ENCODE results near the gene DNAH8.

The DNAH8 gene

GRCh38 chr6:38937839-38938613 lies 222.9 kb downstream of the DNAH8 start:
- H3K9me3 Mint-ChIP-seq (ENCODE audit: low read depth): no peaks in the 10 kb centered on the region
- no peaks in the 10 kb centered on the region for H3K36me3 Mint-ChIP-seq
- no peak overlapping the region for H3K27ac Mint-ChIP-seq
- H3K4me3 Mint-ChIP-seq: no peak overlapping the region
- H3K27me3 Mint-ChIP-seq: no peaks in the 10 kb centered on the region
- no peaks in the 10 kb centered on the region for H3K4me1 Mint-ChIP-seq (ENCODE audit: low read depth)

- no peak overlapping the region for H3K27ac Mint-ChIP-seq
- no peaks in the 10 kb centered on the region for H3K27me3 Mint-ChIP-seq
- H3K4me3 Mint-ChIP-seq: no peak overlapping the region
- no peaks in the 10 kb centered on the region for H3K4me1 Mint-ChIP-seq (ENCODE audit: low read depth)
- no peaks in the 10 kb centered on the region for H3K36me3 Mint-ChIP-seq
- H3K9me3 Mint-ChIP-seq (ENCODE audit: low read depth): no peaks in the 10 kb centered on the region
Observed at GRCh38 chr6:38938741-38939140, 223.6 kb downstream of the DNAH8 start.

- Mint-ChIP-seq H3K4me1 (ENCODE audit: low read depth) (no peaks in the 10 kb centered on the region), H3K9me3 (ENCODE audit: low read depth) (no peaks in the 10 kb centered on the region), H3K4me3 (no peak overlapping the region), H3K36me3 (no peaks in the 10 kb centered on the region), H3K27ac (no peak overlapping the region), H3K27me3 (peaks cover 2% of the 10 kb centered on the region)
Observed at GRCh38 chr6:38942442-38942841, 227.3 kb downstream of the DNAH8 start.

GRCh38 chr6:38942965-38943364 lies 227.9 kb downstream of the DNAH8 start:
- no peak overlapping the region for H3K4me3 Mint-ChIP-seq
- no peaks in the 10 kb centered on the region for H3K4me1 Mint-ChIP-seq (ENCODE audit: low read depth)
- H3K27ac Mint-ChIP-seq: no peak overlapping the region
- H3K27me3 Mint-ChIP-seq: peaks cover 2% of the 10 kb centered on the region
- H3K9me3 Mint-ChIP-seq (ENCODE audit: low read depth): no peaks in the 10 kb centered on the region
- no peaks in the 10 kb centered on the region for H3K36me3 Mint-ChIP-seq

DNA sequence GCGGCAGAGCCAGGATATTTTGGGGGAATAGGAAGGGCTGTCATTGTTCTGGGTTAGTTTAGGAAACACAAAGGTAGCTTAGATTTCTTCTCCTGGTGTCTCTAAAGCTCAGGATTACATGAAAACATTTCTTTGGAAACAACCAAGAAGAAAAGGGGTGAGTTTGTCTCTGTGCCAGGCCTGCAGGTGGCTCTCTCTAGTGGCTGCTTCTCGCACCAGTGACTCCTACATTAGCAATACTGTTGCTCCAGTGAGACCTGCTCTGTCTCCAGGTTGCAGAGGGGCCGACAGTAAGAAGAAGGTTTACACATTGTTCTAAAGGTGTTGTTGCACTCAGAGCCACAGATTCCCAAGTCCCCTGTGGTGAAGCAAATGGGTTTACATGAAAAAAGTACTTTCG lies 228.9 kb downstream of the DNAH8 start:
- Mint-ChIP-seq H3K4me3 (no peak overlapping the region), H3K9me3 (ENCODE audit: low read depth) (no peaks in the 10 kb centered on the region), H3K27ac (no peak overlapping the region), H3K36me3 (no peaks in the 10 kb centered on the region), H3K27me3 (peaks cover 2% of the 10 kb centered on the region), H3K4me1 (ENCODE audit: low read depth) (no peaks in the 10 kb centered on the region)

- Mint-ChIP-seq H3K4me3 (no peak overlapping the region), H3K9me3 (ENCODE audit: low read depth) (no peaks in the 10 kb centered on the region), H3K27ac (no peak overlapping the region), H3K4me1 (ENCODE audit: low read depth) (no peaks in the 10 kb centered on the region), H3K36me3 (no peaks in the 10 kb centered on the region), H3K27me3 (peaks cover 2% of the 10 kb centered on the region)
Observed at GRCh38 chr6:38944655-38945279, 229.7 kb downstream of the DNAH8 start.

DNA sequence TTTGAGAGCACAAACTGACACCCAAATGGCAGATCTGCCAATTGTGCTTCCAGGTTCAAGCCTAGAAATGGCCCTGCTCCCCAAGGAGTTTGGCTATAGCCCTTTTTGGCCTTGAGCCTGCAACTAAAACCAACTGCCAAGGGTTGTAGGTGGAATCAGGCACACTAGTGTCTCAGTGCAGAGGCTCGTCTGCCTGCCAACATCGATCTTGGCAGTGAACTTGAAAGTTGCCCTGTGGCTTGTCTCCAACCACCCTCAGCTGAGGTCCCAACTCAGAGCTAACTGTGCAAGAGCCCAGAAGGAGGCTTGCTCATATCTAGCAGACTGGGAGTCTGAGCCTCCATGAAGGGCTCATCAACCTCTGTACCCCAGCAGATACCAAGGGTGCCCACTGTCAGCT lies 240.8 kb downstream of the DNAH8 start:
- Mint-ChIP-seq H3K27me3 (peaks cover 8% of the 10 kb centered on the region), H3K27ac (no peak overlapping the region), H3K4me1 (ENCODE audit: low read depth) (no peaks in the 10 kb centered on the region), H3K4me3 (no peak overlapping the region), H3K9me3 (ENCODE audit: low read depth) (peaks cover 9% of the 10 kb centered on the region), H3K36me3 (no peaks in the 10 kb centered on the region)

GRCh38 chr6:38957426-38957825 lies 242.3 kb downstream of the DNAH8 start:
- H3K36me3 Mint-ChIP-seq: no peaks in the 10 kb centered on the region

DNA sequence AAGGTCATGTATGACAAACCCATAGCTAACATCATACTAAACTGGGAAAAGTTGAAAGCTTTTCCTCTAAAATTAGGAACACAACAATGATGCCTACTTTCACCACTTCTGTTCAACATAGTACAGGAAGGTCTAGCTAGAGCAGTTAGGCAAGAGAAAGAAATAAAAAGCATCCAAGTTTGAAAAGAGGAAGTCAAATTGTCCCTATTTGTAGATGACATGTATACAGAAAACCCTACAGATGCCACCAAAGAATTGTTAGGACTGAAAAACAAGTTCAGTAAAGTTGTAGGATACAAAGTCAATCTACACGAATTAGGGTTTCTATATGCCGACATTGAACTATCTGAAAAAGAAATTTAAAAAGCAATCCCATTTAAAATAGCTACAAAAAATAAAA lies 244.0 kb downstream of the DNAH8 start:
- peaks cover 2% of the 10 kb centered on the region for H3K27me3 Mint-ChIP-seq
- H3K27ac Mint-ChIP-seq: no peak overlapping the region
- H3K9me3 Mint-ChIP-seq (ENCODE audit: low read depth): peaks cover 5% of the 10 kb centered on the region
- no peaks in the 10 kb centered on the region for H3K4me1 Mint-ChIP-seq (ENCODE audit: low read depth)
- no peaks in the 10 kb centered on the region for H3K36me3 Mint-ChIP-seq
- H3K4me3 Mint-ChIP-seq: no peak overlapping the region

More at GRCh38 chr6:38957426-38957825, 242.3 kb downstream of the DNAH8 start:
- Mint-ChIP-seq H3K9me3 (ENCODE audit: low read depth) (peaks cover 9% of the 10 kb centered on the region), H3K4me3 (no peak overlapping the region), H3K27me3 (peaks cover 8% of the 10 kb centered on the region), H3K27ac (no peak overlapping the region), H3K4me1 (ENCODE audit: low read depth) (no peaks in the 10 kb centered on the region)

DNA sequence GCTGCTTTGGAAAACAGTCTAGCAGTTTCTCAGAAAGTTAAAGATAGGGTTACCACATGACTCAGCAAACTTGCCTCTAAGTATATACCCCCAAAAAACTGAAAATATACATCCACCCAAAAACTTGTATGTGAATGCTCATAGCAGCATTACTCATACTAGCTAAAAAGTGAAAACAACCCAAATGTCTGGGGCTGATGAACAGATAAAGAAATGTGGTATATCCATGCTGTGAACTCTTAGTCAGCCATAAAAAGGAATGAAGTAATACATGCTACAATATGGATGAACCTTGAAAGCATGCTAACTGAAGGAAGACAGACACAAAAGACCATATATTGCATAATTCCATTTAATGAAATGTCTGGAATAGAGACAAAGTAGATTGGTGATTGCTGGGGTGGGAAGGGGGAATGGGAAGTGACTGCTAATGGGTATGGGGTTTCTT lies 253.6 kb downstream of the DNAH8 start:
- H3K9me3 Mint-ChIP-seq (ENCODE audit: low read depth): no peaks in the 10 kb centered on the region
- no peaks in the 10 kb centered on the region for H3K36me3 Mint-ChIP-seq
- H3K4me3 Mint-ChIP-seq: no peak overlapping the region
- H3K27ac Mint-ChIP-seq: no peak overlapping the region
- peaks cover 4% of the 10 kb centered on the region for H3K27me3 Mint-ChIP-seq
- no peaks in the 10 kb centered on the region for H3K4me1 Mint-ChIP-seq (ENCODE audit: low read depth)

- no peaks in the 10 kb centered on the region for H3K4me1 Mint-ChIP-seq (ENCODE audit: low read depth)
- no peaks in the 10 kb centered on the region for H3K36me3 Mint-ChIP-seq
- peaks cover 10% of the 10 kb centered on the region for H3K27me3 Mint-ChIP-seq
- no peak overlapping the region for H3K27ac Mint-ChIP-seq
- no peak overlapping the region for H3K4me3 Mint-ChIP-seq
- no peaks in the 10 kb centered on the region for H3K9me3 Mint-ChIP-seq (ENCODE audit: low read depth)
Observed at GRCh38 chr6:38973178-38974057, 258.3 kb downstream of the DNAH8 start.

- H3K27ac Mint-ChIP-seq: no peak overlapping the region
- H3K27me3 Mint-ChIP-seq: peaks cover 8% of the 10 kb centered on the region
- no peak overlapping the region for H3K4me3 Mint-ChIP-seq
- H3K9me3 Mint-ChIP-seq (ENCODE audit: low read depth): no peaks in the 10 kb centered on the region
- no peaks in the 10 kb centered on the region for H3K4me1 Mint-ChIP-seq (ENCODE audit: low read depth)
- no peaks in the 10 kb centered on the region for H3K36me3 Mint-ChIP-seq
Observed at GRCh38 chr6:38974389-38975151, 259.5 kb downstream of the DNAH8 start.

DNA sequence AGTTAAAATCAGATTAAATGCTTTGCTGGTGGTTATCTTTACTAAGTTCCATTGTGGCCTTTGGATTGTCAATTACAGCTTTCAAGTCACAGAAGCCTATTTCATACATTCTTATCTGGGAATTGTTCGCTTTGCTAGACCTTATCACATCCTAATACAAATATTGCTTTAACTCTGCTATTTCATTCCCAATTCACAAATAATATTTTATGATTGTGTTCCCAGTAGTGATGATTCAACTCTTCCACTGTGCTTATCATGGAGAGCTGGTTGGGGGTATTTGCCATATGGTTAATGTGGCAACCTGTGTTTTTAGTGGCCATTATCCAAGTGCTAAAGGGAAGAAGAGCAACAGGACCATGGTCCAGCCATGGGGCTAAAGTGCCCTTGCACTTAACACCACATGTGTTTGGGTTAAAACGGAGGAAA lies 260.5 kb downstream of the DNAH8 start:
- Mint-ChIP-seq H3K4me3 (no peak overlapping the region), H3K27ac (no peak overlapping the region), H3K9me3 (ENCODE audit: low read depth) (no peaks in the 10 kb centered on the region), H3K27me3 (peaks cover 8% of the 10 kb centered on the region), H3K36me3 (no peaks in the 10 kb centered on the region), H3K4me1 (ENCODE audit: low read depth) (no peaks in the 10 kb centered on the region)

DNA sequence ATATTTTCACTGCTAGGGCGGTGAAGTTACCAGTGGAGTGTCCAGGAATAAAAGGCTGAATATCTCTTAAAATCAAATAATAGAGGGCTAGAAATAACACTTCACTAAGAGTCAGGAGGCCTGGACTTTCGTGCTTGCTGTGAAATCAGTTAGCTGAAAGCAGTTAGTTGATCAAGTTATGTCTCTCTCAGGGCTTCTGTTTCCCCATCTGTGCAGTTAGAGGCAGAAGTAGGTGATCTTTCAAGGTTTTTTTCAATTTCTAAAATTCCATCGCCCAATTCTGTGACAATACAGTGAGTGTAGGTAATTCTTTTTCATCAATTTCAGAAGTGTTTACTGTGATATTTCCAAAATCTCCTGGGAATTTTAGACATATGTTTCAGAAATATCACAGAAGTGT lies 260.9 kb downstream of the DNAH8 start:
- H3K4me1 Mint-ChIP-seq (ENCODE audit: low read depth): no peaks in the 10 kb centered on the region
- no peaks in the 10 kb centered on the region for H3K36me3 Mint-ChIP-seq
- H3K4me3 Mint-ChIP-seq: no peak overlapping the region
- H3K9me3 Mint-ChIP-seq (ENCODE audit: low read depth): no peaks in the 10 kb centered on the region
- H3K27me3 Mint-ChIP-seq: peaks cover 8% of the 10 kb centered on the region
- H3K27ac Mint-ChIP-seq: no peak overlapping the region

Data from activated naive CD8-positive, alpha-beta T cell (primary cell).